BJ (cell line): ENCODE results near the gene NPIPB13. TPM values are rescaled to one million over a fixed set of nuclear protein-coding genes. Genes with fewer than 3 reads are reported as not detected.
"Not testable (repeated sequence)": the region's sequence is repeated elsewhere in the genome, so short reads cannot be mapped to it uniquely, and the experiment has no call there.

Source experiments
- CTCF ChIA-PET: fragments of 350-600 bp; formaldehyde crosslinking; extraction: SDS; loops from one replicate; lab custom pipeline; 2021; ENCODE audit warnings: antibody characterized with exemption, inconsistent platforms; lab: Yijun Ruan, JAX
- POLR2A ChIA-PET: fragments of 300-600 bp; sonication (Branson Sonifier 250); formaldehyde crosslinking; extraction: SDS; loops from one replicate; lab custom pipeline; 2021; ENCODE audit warnings: antibody characterized with exemption; lab: Charles Lee
- DNase-seq: peaks from one replicate; pipeline ENCODE4 v3.0.0-alpha.2; 2011; ENCODE audit warnings: low read depth
- H3K27me3 ChIP-seq: 2 replicates; pipeline ENCODE4 v1.6.0; 2011; ENCODE audit warnings: low read length; ENCODE audit not compliant: control insufficient read depth, insufficient read depth
- H3K36me3 ChIP-seq: 2 replicates; pipeline ENCODE4 v1.5.1; 2011; ENCODE audit warnings: low read length; ENCODE audit not compliant: control insufficient read depth, insufficient read depth
- H3K4me3 ChIP-seq: 2 replicates; pipeline ENCODE4 v1.5.1; 2011; ENCODE audit warnings: low read depth, mild to moderate bottlenecking, control low read depth, low read length
- polyA minus RNA-seq: library from RNA; depleted of rRNA, polyadenylated mRNA; stranded (reverse); fragments of >200 nt; gene quantifications from 2 replicates; pipeline ENCODE4 v1.2.3, GENCODE V29; 2011; rRNA and poly(A)+ RNA removed
- polyA plus RNA-seq: library from polyadenylated mRNA; depleted of rRNA; stranded (reverse); fragments of >200 nt; gene quantifications from 2 replicates; pipeline ENCODE4 v1.2.3, GENCODE V29; 2011; rRNA removed

NPIPB13 gene
- polyA plus RNA-seq (0.92 and 0.93 TPM in 2 replicates), polyA minus RNA-seq (6.0 and 9.4 TPM in 2 replicates)

- DNase-seq, H3K27me3 ChIP-seq, H3K36me3 ChIP-seq, CTCF ChIA-PET, POLR2A ChIA-PET, H3K4me3 ChIP-seq: not testable (repeated sequence)
These were observed at the start of gene NPIPB13 for GRCh38 chr16:30248379-30248778. NPIPB13 (minus strand) TSS chr16:30248479; CDS start chr16:30245573, 2,906 bp downstream.

- POLR2A ChIA-PET, H3K27me3 ChIP-seq, H3K36me3 ChIP-seq, DNase-seq, H3K4me3 ChIP-seq, CTCF ChIA-PET: not testable (repeated sequence)
These were observed 34.1 kb upstream of the NPIPB13 start for GRCh38 chr16:30282357-30282756.

- DNase-seq, POLR2A ChIA-PET, CTCF ChIA-PET, H3K27me3 ChIP-seq, H3K36me3 ChIP-seq, H3K4me3 ChIP-seq: not testable (repeated sequence)
These were observed 30.2 kb upstream of the NPIPB13 start for GRCh38 chr16:30278523-30278922.

- H3K4me3 ChIP-seq, DNase-seq, H3K27me3 ChIP-seq, CTCF ChIA-PET, H3K36me3 ChIP-seq, POLR2A ChIA-PET: not testable (repeated sequence)
These were observed 31.2 kb downstream of the NPIPB13 start for GRCh38 chr16:30217082-30217481.

DNA sequence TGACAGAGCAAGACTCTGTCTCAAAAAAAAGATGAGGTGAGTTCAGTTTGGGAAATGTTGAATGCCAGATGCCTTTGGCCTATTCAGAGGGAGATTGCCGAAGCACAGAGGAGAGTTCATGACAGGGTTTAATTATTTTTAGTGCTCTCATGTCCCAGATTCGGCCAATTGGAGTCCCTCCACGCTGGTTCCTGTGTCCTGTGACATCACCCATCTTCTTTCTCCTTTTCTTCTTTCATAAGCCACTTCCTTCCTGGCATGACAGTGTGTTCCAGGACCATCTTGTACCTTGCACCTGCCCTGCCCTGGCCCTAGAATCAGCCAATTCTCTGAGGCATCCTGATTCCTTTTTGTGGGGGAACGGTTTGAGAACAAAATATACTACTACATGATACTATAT is 36.9 kb downstream of the NPIPB13 start:
- H3K36me3 ChIP-seq, CTCF ChIA-PET, POLR2A ChIA-PET, DNase-seq, H3K4me3 ChIP-seq, H3K27me3 ChIP-seq: not testable (repeated sequence)

DNA sequence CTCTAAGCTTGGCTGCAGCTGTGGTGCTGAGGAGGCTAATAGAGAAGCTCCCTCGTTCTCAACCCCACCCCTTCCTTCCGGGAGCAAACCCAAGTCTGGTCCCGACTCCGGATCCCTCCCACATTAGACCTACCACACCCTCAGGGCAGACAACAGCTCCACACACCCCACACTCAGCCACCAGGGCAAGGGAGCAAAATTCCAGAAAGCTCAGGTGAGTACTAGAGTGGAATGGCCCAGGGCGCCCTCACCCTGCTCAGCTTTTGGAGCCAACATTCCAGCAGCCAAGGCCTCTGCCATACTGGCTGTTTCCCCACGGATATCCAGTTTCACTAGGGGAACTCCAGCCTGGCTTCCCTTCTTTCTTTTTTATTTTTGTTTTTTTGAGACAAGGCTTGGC is 39.2 kb downstream of the NPIPB13 start:
- DNase-seq, H3K4me3 ChIP-seq, H3K27me3 ChIP-seq, CTCF ChIA-PET, POLR2A ChIA-PET, H3K36me3 ChIP-seq: not testable (repeated sequence)

GRCh38 chr16:30207063-30207704 is 41.1 kb downstream of the NPIPB13 start:
- POLR2A ChIA-PET, H3K27me3 ChIP-seq, CTCF ChIA-PET, H3K4me3 ChIP-seq, H3K36me3 ChIP-seq, DNase-seq: not testable (repeated sequence)

DNA sequence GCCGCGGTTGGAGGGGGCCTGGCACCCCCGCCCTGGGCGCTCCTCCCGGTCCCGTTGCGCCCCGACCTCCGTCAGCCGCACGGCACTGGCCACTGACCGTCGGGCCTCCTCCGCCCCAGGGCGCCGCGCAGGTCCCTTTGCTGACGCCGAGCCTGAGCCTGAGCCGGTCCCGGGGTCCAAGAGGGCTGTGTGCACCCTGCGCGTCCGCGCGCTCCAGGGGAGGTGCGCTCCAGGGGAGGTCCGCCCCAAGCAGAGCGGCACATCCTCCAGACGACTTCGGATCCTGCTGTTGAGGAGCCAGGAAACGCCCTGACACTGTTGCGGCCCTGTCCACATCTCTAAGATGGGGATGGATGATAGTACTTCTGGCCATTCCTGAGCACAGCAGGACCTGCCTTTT is 42.0 kb downstream of the NPIPB13 start:
- POLR2A ChIA-PET, H3K27me3 ChIP-seq, H3K36me3 ChIP-seq, DNase-seq, CTCF ChIA-PET: not testable (repeated sequence)
- peak overlapping the region; percentile 36; the same call in 1 of the 2 replicates for H3K4me3 ChIP-seq

DNA sequence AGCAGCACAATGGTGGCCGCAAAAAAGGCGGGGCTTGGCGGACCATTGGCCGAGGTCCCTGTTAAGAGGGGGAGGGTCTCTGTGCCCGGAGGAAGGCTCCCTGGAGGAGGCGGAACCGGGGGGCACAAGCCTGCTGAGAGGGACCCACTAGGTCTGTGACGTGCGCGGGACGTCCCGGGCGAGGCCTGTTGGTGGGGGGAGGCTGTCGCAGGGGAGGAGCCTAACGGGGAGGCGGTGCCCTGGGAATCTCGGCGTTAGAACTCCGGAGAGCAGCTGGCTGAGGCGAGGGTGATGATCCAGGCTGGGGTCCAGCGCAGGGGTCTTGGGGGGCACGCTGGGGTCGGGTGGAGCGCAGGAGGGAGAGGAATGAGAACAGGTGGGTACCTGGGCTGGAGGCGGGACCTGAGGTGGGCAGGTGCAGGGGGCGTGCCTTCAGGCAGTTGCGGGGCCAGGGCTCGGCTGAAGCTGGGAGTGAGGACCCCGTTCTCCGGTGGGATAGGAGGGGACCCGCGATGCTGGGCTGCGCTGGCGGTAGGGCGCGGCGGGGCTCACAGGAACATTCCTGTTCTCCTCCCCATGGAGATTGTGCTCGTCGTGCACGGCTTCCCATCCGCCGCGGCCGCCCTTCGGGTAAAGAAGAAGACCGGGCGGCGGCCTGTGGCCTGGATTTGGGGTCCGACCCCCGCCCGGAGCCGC is 42.6 kb downstream of the NPIPB13 start:
- H3K27me3 ChIP-seq, CTCF ChIA-PET, POLR2A ChIA-PET, DNase-seq, H3K36me3 ChIP-seq: not testable (repeated sequence)
- peak overlapping the region; percentile 36 for H3K4me3 ChIP-seq

DNA sequence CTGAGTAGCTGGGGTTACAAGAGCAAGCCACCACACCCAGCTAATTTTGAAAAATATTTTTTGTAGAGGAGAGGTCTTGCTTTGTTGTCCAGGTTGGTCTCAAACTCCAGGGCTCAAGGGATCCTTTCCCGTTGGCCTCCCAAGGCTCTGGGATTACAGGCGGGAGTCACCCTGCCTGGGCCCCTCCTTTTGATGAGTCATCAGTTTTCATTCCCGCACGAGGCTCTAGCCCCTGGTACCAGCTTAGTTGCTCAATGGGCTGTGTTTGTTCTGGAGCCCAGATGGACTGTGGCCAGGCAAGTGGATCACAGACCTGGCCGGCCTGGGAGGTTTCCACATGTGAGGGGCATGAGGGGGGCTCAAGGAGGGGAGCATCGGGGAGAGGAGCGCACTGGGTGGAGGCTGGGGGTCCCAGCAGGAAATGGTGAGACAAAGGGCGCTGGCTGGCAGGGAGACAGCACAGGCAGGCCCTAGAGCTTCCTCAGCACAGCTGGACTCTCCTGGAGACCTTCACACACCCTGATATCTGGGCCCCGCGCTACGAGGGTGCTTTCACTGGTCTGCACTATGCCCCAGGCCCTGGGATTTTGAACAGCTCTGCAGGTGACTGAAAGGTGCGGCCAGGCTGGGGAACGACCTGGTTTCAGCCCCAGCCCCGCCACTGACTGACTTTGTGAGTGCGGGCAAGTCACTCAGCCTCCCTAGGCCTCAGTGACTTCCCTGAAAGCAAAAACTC is 48.5 kb downstream of the NPIPB13 start:
- H3K27me3 ChIP-seq, DNase-seq, CTCF ChIA-PET, H3K4me3 ChIP-seq, H3K36me3 ChIP-seq, POLR2A ChIA-PET: not testable (repeated sequence)

- POLR2A ChIA-PET, H3K36me3 ChIP-seq, H3K27me3 ChIP-seq, H3K4me3 ChIP-seq, CTCF ChIA-PET, DNase-seq: not testable (repeated sequence)
These were observed 49.2 kb downstream of the NPIPB13 start, which contains the start of gene SULT1A3 for GRCh38 chr16:30199049-30199448. SULT1A3 (plus strand) TSS chr16:30199255; CDS start chr16:30200729, 1,474 bp downstream.
